Measurements from ENCODE around the gene S100A7A.

The S100A7A gene

GRCh38 chr1:153415850-153416570, at the start of gene S100A7A:
Gene S100A7A (plus strand): TSS chr1:153416520. CDS start chr1:153418083, 1,563 bp downstream.
- DNase-seq: no peak

- DNase-seq: no peak
Observed at GRCh38 chr1:153367090-153367489, 49.2 kb upstream of the S100A7A start.

- DNase-seq: no peak
Observed at GRCh38 chr1:153368495-153368894, 47.8 kb upstream of the S100A7A start.

GRCh38 chr1:153370146-153370545, 46.2 kb upstream of the S100A7A start:
- no peak for DNase-seq

- no peak for DNase-seq
Observed at GRCh38 chr1:153371231-153371630, 45.1 kb upstream of the S100A7A start.

- DNase-seq: no peak
Observed at GRCh38 chr1:153372571-153372970, 43.7 kb upstream of the S100A7A start.

GRCh38 chr1:153374071-153374470, 42.2 kb upstream of the S100A7A start:
- no peak for DNase-seq

GRCh38 chr1:153375511-153375910, 40.8 kb upstream of the S100A7A start, which contains the start of gene S100A12:
Gene S100A12 (minus strand): TSS chr1:153375621. CDS start chr1:153374592, 1,029 bp downstream.
- peak; percentile 86 for DNase-seq

- no peak for DNase-seq
Observed at GRCh38 chr1:153379591-153379990, 36.7 kb upstream of the S100A7A start.

GRCh38 chr1:153380711-153381110, 35.6 kb upstream of the S100A7A start:
- DNase-seq: no peak

- DNase-seq: no peak
Observed at GRCh38 chr1:153384958-153385580, 31.3 kb upstream of the S100A7A start.

GRCh38 chr1:153386500-153386901, 29.8 kb upstream of the S100A7A start:
- no peak for DNase-seq

GRCh38 chr1:153387001-153387400, 29.3 kb upstream of the S100A7A start:
- DNase-seq: no peak

- no peak for DNase-seq
Observed at GRCh38 chr1:153387785-153388184, 28.5 kb upstream of the S100A7A start.

GRCh38 chr1:153389401-153389800, 26.9 kb upstream of the S100A7A start:
- no peak for DNase-seq

- no peak for DNase-seq
Observed at GRCh38 chr1:153389973-153390879, 26.1 kb upstream of the S100A7A start.

- DNase-seq: no peak
Observed at GRCh38 chr1:153390938-153391710, 25.2 kb upstream of the S100A7A start, which contains the start of gene S100A8. Gene S100A8 (minus strand): TSS chr1:153391073. CDS start chr1:153390535, 538 bp downstream.

- DNase-seq: no peak
Observed at GRCh38 chr1:153392258-153392657, 24.1 kb upstream of the S100A7A start.

GRCh38 chr1:153392822-153393221, 23.5 kb upstream of the S100A7A start:
- DNase-seq: no peak

GRCh38 chr1:153393926-153394325, 22.4 kb upstream of the S100A7A start:
- DNase-seq: no peak

GRCh38 chr1:153394391-153394790, 21.9 kb upstream of the S100A7A start:
- no peak for DNase-seq

- no peak for DNase-seq
Observed at GRCh38 chr1:153395136-153395685, 21.1 kb upstream of the S100A7A start.

All from fibroblast of upper back skin (primary cell).